ENCODE results near the gene RARRES1.

RARRES1 gene

DNA sequence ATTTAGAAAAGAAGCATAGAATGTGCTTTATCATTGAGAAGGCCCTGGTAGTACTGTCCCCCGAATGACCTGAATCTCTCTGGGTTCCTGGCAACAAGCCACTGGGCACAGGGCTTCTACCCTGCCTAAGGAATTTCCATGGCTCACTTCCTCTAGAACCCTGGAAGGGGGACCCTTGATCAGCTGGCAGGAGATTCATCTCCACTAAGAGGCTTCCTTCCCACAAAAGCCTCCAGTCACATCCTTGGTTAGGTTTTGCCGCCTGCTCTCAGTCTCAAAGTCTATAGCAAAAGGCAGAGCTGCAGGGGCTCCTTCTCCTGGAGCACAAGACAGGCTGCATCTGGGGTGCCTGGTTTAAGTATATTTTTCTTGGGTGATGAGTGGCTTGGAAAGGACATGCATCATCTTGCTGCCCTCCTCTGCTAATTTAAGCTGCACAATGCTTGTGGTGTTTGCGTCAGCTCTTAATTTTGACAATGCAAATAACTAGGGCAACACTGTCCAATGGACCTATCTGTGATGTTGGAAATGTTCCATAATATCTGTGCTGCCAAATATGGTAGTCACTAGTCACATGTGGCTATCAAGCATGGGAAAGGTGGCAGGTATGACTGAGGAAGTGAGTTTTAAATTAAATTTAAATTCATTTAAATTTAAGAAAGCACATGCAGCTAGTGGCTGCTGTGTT is 33.4 kb upstream of the RARRES1 start:
- DNase-seq (ENCODE audit: low read depth, low spot score): no peak

DNA sequence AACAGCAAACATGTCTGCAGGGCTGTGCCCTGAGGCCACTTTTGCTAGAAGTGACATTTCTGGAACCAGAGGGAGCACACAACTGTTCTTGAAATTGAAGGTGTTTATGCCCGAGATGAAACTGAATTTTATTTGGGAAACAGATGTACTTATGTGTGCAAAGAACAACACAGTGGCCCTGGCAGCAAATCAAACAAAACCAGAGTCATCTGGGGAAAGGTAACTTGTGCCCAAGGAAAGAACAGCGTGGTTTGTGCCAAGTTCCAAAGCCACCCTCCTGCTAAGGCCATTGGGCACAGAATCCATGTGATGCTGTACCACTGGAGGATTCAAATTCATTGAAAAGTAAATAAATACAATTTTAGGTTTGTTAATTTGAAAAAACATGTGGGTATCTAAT is 31.2 kb upstream of the RARRES1 start:
- DNase-seq (ENCODE audit: low read depth, low spot score): no peak

DNA sequence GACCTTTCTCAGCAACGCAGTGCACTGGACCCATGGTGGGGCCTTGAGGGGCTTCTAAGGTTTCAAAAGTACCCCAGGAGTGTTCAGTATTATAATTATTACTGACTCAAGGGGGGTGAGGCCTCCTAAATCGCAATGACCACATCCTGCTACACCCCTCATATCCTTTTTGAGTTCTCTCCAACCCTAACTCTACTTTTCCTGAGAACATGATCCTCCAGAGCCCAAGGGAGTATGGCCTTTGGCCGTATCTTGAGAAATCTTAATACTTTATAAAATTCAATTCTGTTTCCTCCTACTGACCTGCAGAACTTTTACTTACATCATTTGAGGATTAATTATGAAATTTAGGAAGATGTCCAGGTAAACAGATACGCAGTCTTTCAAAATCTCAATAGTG is 30.4 kb upstream of the RARRES1 start:
- no peak for DNase-seq (ENCODE audit: low read depth, low spot score)

DNA sequence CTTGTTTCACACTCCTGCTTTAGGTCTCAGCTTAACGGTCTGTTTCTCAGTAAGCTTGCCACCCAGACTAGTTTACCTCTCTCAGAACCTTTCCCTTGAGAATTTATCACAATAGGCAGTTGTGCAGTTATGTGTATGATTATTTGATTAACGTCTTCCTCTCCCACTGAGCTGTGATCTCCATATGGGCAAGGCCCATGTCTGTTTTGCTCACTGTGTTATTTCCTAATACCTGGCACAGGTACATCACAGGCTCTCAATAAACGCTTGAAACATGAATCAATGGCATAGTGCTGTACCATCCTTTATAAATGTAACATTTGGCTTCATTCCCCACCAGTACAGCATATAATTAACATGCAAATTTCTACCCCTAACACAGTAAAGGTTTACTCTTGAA is 29.1 kb upstream of the RARRES1 start:
- DNase-seq (ENCODE audit: low read depth, low spot score): no peak

DNA sequence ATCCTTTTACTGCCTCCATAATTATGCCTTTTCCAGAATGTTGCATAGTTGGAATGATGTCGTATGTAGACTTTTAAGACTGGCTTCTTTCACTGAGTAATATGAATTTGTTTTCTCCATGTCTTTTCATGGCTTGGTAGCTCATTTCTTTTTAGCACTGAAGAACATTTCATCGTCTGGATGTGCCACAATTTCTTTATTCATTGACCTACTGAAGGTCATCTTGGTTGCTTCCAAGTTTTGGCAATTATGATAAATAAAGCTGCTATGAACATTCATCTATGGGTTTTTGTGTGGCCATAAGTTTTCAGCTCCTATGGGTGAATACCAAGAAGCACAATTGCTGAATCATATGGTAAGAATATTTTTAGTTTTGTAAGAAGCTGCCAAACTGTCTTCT is 23.2 kb upstream of the RARRES1 start:
- no peak for DNase-seq (ENCODE audit: low read depth, low spot score)

DNA sequence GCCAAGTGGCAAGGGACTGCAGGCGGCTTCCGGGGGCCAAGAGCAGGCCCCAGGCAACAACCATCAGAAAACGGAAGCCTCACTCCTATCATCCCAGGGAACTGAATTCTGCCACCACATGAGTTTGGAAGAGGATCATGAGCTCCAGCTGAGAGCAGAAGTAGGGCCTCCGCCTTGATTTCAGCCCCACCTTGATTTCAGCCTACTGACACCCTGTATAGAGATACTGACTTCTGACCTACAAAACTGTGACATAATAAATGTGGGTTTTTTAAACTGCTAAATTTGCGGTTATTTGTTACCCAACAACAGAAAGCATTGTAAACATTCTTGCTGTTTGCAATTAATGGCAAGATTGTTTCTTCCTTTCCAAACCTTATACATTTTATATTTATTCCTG is 21.6 kb upstream of the RARRES1 start:
- DNase-seq (ENCODE audit: low read depth, low spot score): no peak

DNA sequence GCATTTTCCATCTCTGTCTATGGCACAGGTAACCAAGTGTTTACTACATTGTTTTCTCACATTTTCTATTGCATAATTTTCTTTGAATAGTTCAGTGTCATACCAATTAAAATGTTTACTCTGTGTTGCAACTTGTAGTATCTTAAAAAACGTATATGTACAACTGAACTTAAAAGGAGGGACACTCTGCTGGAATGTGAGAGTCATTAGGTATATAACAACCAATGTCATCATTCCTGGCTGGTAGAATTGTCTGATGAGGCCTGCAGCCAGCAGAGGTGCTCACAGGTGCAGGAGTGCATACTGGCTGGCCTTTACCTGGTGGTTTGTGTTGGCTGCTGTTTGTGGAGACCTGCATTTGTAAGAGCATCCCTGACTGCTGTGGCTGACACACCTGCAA is 19.1 kb upstream of the RARRES1 start:
- DNase-seq (ENCODE audit: low read depth, low spot score): no peak

DNA sequence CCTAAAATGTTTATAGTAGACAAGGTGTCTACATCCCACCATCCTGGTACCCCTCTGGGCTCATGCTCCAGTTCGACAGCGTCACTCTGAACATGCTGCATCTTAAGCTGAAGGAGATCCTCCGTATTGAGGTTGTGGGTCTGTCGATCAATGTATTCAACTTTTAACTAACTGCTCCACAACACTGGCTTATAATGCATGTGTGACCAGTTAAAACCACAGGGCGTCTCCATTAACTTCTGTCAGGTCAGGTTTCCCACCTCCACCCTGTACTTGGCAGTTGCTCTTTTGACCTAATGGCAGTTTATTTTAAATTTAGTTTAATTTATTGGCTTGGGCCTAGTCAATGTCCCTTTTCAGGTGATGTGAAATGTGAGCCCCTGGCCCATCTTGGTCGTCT is 17.8 kb upstream of the RARRES1 start:
- DNase-seq (ENCODE audit: low read depth, low spot score): no peak

DNA sequence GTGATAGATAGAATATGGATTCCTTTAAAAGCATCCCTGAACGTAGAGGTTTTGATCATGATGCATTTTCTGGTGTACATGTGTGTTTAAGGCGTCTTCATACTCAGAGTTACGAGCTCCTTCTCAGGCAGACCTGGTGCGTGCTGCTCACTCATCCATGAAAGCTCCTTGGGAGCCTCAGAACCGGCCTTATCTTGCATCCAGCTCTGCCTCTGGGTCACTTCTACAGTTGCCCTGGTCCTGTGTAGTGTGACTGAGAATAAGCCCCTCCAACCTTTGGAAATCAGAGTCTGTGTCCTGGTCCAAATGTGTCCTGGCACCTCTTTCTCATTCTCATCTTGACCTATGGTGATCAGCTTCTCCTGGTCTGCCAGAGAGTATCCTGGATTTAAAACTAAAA is 17.3 kb upstream of the RARRES1 start:
- no peak for DNase-seq (ENCODE audit: low read depth, low spot score)

DNA sequence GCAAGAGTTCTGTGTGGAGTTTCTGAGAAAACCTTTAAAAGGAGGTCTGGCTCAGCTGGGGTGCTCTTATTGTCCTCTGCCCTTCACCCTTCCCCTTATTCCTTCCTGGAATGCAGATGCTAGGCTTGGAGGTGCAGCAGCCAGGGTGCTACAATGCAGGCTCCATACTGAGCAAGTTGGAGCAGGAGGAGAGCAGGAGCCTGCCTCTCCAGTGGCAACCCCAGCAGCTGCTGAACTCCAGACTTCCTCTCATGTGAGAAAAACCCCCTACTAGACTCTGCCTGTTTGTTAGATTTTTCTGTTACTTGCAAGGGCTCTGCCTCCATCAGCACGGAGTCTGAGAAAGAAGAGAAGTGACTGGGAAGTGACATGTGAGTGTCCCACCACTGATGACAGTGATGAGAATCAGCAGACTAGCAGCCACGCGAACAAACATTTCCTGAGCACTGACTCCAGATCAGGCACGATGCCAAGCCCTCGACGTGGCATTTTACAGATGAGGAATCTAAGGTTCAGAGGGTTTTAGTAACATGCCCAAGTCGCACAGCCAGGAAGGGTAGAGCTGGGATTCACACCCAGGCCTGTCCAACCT is 16.1 kb upstream of the RARRES1 start:
- no peak for DNase-seq (ENCODE audit: low read depth, low spot score)

DNA sequence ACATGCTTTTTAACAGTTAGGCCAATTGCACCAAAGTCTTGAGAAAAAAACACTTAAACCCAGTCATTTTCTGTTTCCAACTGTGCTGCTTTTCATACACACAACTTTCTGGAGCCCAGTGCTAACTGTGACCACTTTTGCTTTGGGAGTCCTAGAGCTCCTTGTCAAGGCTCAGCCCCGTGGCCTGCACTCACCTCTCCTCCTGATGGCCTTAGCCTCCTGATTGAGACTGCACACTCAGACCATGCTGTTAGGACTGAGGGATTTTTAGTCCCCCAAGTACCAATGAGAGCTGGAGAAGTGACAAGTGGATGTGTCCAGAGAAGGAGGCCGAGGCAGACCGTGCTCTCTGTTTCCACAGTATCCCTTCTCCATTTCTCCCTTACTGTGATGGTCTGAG is 15.2 kb upstream of the RARRES1 start:
- DNase-seq (ENCODE audit: low read depth, low spot score): no peak

DNA sequence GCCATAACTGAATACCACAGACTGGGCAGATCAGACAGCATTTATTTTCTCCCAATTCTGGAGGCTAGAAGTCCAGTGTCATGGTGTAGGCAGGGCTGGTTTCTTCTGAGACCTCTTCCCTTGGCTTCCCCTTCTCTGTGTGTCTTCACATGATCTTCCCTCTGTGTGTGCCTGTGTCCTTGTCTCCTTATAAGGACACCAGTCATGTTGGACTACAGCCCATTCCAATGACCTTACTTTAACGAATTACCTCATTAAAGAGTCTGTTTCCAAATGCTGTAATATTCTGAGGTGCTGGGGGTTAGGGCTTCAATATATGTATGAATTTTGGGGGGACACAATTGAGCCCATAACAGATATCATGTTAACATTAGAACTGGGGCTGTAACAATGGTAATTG is 13.3 kb upstream of the RARRES1 start:
- no peak for DNase-seq (ENCODE audit: low read depth, low spot score)

DNA sequence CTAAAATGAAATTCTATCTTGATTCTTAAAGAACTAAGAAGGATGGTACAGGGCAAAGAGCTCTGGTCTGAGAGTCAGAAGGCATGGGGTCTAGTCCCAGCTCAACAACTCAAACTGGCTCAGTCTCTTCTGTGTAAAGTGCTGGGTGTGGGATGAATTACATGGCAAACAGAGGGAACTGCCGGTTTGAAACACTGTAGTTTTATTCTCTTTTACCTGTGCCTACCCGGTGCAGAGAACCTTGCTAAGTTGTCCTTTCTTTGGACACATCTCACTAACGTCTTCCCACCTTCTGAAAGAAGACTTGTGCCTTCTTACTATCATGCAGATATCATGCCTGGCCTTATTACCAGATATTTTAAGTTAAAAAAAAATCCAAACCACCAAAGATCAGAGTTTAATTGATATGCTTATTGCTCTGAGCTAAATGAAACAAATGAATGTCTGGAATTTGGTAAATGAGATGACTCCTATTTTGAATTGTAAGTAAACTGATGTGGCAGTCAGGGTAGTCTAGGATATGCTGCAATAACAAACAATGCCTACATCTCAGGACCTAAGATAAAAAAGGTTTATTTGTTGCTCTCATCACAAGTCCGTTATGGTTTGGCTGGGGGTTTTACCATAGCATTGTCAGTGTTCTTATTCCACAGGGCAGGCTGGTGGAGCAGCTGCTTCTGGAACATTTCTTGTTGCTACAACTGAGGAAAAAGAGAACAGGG is 12.5 kb upstream of the RARRES1 start:
- DNase-seq (ENCODE audit: low read depth, low spot score): no peak

DNA sequence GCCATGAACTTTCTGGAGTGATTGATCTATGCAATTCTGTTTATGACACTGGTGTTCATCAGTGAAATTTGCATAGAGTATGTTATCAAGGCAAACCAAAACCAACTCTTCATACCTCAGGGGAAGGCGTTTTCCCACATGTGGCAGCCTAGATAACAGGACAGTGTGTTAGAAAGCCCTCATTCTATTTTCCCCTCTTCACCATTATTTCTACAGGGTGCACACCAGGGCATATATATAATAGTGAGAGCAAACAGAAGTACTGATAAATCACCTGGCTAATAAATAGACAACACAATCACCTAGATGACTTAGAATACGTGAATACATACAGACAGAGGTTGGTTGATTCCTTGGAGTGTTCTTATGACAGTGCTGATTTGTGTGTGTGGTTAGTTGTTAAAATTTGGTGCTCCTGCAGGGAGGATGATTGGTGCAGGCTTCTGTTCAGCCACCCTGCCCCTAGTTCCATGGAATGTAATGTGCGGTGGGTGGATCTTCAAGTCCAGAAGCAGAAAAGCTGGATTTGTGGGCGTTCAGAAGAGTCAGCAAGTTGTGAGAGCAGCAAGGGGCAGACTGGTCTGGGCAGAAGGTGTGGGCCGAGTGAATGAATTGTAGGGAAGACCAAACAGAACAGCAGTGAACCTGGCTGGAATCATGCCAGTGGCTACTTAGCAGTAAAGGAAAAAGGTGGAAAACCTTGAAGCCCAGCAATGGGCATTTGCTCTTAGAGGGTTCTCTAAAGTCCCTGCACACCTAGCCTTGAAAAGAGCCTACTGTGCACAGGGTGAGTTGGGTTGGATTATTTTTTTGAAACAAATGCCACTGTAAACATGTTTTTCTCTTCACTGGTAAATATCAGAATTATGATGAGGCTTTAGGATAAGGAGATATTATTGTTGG is 11.7 kb upstream of the RARRES1 start:
- no peak for DNase-seq (ENCODE audit: low read depth, low spot score)

DNA sequence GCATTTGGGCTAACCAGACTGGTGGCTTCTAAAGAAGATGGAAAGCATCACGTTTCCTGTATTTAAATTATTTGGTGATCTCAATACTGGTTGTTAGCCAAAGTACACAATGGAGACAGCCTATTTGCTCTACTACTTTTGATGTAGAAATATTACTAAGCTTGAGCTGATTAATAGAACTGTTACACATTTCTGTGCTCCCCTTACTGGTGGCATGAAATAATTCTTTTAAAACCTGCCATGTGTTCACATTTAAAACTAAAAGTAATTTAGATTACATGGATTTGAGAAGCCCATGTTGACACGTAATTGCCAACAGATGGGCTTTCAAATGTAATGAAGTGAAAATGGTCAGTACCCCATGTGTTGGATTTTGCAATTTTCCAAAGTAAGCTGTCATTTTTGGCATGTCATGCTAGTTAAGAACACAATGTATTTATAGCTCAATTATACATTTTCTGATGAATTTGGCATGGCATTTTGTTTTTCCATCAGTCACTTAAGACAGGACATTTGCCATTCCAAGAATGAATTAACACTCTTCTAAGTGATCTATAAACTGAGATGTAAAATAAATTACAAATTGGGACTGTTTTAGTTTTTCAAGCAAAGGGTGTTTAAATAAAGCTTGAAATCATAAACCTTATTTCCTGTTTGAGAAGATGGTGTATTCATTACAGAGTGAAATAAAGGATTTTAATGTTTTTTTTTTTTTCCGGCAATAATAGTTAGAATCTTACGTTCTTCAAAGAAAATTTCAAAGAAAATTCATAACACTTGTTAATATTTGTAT is 10.8 kb upstream of the RARRES1 start:
- DNase-seq (ENCODE audit: low read depth, low spot score): no peak

DNA sequence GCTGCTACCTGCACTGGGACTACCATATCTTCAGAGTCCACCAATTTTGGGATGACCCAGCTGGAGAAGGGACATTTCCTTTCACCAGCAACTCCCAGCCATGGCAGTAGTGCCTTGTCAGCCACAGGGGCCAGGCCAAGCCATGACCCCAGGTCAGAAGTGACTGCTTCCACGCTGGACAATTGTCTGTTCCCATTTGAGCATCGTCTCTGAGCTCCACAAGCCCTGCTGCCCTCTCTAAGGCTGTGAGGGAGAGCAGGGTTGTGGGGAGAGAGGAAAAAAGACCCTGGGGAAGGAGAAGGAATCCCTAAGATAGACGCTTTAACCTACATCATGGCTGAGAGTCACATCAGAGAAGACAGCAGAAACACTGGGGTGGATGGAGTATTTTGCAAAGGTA is 7.4 kb upstream of the RARRES1 start:
- no peak for DNase-seq (ENCODE audit: low read depth, low spot score)

DNA sequence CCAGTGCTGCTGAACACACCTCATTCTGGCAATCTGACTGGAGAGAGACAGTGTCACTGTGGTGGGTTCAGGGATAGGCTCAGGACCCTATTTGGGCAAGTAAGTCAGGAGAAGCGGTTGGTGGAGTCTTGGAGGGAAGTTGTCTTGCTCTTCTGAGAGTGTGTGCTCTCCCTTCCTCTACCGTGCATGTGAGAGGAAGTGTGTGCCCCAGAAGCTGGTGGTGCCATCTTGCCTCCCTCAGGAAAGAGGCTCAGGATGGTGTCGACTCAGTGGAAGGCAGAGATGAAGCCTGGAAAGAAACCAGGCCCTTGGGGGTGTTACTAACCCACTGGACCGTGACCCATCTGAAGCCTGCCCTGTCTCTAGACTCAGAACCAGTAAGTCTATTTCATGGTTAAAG is 6.8 kb upstream of the RARRES1 start:
- no peak for DNase-seq (ENCODE audit: low read depth, low spot score)

DNA sequence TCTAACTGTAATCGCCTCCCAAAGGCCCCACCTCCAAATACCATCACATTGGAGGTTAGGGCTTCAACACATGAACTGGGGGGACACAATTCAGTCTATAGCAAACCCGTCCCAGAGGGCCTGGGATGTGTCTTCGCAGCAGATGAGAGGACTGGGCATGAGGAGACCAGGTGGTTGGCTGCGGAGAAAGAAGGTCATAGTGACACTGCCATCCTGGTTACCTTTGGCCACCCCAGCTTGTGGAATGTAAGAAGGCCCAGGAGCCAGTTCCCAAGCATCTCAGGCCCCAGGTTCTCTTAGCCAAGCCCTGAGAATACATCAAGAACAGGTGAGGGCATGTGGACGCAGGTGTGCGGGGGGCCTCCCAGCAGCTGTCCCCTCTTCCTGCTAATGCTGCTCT is 6.4 kb upstream of the RARRES1 start:
- no peak for DNase-seq (ENCODE audit: low read depth, low spot score)

DNA sequence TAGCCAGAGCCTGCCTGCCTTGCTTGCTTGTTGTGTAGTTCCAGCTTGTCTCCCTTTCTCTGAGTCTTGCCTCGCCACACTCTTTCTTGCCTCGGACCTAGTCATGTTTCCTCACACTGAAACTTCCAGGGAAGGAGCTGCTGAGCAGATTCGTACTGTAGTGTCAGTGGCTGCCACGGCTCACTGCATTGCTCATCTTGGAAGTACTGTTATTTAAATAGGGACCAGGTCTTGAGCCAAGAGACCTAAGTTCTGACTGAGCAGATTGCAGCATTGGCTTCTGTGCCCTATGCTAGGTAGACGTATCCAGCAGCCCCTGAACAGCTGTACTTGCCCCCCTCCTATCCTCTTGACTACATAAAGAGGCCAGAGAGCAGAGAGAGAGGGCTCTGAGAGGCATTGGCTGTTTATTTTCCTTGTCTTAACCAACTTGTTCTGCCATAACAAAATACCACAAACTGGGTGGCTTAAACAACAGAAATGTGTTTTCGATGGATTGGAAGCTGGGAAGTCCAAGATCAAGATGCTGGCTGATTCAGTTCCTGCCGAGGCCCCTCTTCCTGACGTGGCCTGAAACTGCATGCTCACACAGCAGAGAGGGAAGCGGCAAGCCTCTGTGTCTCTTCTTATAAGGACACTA is 5.8 kb upstream of the RARRES1 start:
- no peak for DNase-seq (ENCODE audit: low read depth, low spot score)

DNA sequence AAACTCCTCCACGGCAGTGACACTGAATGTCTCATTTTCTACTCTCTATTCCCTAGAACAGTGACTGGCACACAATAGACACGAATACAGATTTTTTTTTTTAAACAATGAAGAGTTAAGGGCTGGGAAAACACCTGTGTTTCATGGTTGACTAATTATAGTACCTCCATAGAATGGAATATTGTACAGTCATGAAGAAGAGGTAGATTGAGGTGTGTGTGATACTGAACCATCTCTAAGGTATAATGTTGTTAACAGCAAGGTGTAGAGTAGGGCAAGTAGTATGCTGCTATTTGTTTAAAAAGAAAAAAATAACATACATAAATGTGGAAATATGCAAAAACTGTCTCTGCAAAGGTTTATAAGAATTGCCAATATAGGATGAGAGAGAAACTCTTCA is 5.2 kb upstream of the RARRES1 start:
- no peak for DNase-seq (ENCODE audit: low read depth, low spot score)

Data from brain pericyte (primary cell).